ENCODE measurements around the gene PCDHA10. TPM values are rescaled to one million over a fixed set of nuclear protein-coding genes. Genes with fewer than 3 reads are reported as not detected.
"Not testable (repeated sequence)": the region's sequence is repeated elsewhere in the genome, so short reads cannot be mapped to it uniquely, and the experiment has no call there.

PCDHA10 gene
- total RNA-seq, 1 donor from 2014 or later: not detected

DNA sequence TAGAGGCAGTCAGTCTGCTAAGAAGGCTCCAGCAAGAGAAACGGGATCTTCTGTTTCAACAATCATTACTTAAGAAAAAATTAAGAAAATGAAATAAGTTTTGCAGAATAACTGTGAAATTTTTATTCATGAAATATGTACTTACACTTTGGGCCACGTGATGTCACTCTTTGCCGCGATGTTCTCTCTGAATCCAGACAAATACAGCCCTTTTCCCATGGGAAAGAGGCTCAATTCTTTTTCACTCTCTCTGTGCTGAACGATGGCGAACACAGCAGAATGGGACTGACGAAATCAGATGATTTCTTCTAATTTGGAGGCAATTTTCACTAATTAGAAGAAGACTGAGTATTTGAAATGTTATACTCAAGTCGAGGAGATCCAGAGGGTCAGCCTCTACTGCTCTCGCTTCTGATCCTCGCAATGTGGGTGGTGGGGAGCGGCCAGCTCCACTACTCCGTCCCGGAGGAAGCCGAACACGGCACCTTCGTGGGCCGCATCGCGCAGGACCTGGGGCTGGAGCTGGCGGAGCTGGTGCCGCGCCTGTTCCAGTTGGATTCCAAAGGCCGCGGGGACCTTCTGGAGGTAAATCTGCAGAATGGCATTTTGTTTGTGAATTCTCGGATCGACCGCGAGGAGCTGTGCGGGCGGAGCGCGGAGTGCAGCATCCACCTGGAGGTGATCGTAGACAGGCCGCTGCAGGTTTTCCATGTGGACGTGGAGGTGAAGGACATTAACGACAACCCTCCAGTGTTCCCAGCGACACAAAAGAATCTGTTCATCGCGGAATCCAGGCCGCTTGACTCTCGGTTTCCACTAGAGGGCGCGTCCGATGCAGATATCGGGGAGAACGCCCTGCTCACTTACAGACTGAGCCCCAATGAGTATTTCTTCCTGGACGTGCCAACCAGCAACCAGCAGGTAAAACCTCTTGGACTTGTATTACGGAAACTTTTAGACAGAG is 7.3 kb upstream of the PCDHA10 start, which contains the start of gene PCDHA9:
TSS of gene PCDHA9 (plus strand) at position 244 of the 964 bp plus-strand sequence. CDS start at position 358, 114 bp downstream.
- ATAC-seq (ENCODE audit: low read depth); H3K27me3 Mint-ChIP-seq; H3K4me3 Mint-ChIP-seq; CTCF ChIA-PET; POLR2A ChIA-PET; H3K4me1 Mint-ChIP-seq; H3K9me3 Mint-ChIP-seq; intact Hi-C loops (cut with micrococcal nuclease); H3K27ac Mint-ChIP-seq; H3K36me3 Mint-ChIP-seq (ENCODE audit: low read depth); DNase-seq: not testable (repeated sequence)

DNA sequence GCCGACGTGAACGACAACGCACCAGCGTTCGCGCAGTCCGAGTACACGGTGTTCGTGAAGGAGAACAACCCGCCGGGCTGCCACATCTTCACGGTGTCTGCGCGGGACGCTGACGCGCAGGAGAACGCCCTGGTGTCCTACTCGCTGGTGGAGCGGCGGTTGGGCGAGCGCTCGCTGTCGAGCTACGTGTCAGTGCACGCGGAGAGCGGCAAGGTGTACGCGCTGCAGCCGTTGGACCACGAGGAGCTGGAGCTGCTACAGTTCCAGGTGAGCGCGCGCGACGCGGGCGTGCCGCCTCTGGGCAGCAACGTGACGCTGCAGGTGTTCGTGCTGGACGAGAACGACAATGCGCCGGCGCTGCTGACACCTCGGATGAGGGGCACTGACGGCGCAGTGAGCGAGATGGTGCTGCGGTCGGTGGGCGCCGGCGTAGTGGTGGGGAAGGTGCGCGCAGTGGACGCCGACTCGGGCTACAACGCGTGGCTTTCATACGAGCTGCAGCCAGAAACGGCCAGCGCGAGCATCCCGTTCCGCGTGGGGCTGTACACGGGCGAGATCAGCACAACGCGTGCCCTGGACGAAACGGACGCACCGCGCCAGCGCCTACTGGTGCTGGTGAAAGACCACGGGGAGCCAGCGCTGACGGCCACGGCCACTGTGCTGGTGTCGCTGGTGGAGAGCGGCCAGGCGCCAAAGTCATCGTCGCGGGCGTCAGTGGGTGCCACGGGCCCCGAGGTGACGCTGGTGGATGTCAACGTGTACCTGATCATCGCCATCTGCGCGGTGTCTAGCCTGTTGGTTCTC is 5.7 kb upstream of the PCDHA10 start:
- ATAC-seq (ENCODE audit: low read depth); H3K9me3 Mint-ChIP-seq; DNase-seq; intact Hi-C loops (cut with micrococcal nuclease); H3K4me3 Mint-ChIP-seq; POLR2A ChIA-PET; H3K27ac Mint-ChIP-seq; CTCF ChIA-PET; H3K36me3 Mint-ChIP-seq (ENCODE audit: low read depth); H3K27me3 Mint-ChIP-seq; H3K4me1 Mint-ChIP-seq: not testable (repeated sequence)

DNA sequence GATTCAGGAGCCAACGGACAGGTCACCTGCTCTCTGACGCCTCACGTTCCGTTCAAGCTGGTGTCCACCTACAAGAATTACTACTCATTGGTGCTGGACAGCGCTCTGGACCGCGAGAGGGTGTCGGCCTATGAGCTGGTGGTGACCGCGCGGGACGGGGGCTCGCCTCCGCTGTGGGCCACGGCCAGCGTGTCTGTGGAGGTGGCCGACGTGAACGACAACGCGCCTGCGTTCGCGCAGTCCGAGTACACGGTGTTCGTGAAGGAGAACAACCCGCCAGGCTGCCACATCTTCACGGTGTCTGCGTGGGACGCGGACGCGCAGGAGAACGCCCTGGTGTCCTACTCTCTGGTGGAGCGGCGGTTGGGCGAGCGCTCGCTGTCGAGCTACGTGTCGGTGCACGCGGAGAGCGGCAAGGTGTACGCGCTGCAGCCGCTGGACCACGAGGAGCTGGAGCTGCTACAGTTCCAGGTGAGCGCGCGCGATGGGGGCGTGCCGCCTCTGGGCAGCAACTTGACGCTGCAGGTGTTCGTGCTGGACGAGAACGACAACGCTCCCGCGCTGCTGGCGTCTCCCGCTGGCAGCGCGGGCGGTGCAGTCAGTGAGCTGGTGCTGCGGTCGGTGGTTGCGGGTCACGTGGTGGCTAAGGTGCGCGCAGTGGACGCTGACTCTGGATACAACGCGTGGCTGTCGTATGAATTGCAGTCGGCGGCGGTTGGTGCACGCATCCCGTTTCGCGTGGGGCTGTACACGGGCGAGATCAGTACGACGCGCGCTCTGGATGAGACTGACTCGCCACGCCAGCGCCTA is 1.7 kb downstream of the PCDHA10 start:
- H3K9me3 Mint-ChIP-seq: peaks cover 3% of the 10 kb centered on the region
- H3K4me1 Mint-ChIP-seq: no peaks in the 10 kb centered on the region
- no peaks in the 10 kb centered on the region for H3K27me3 Mint-ChIP-seq
- H3K36me3 Mint-ChIP-seq (ENCODE audit: low read depth): no peaks in the 10 kb centered on the region
- intact Hi-C loops (cut with micrococcal nuclease): no loop called here
- CTCF ChIA-PET: no interaction called here
- ATAC-seq (ENCODE audit: low read depth) (no peak), DNase-seq (no peak)
- no peak overlapping the region for H3K4me3 Mint-ChIP-seq
- no peak overlapping the region for H3K27ac Mint-ChIP-seq
- TF ChIP-seq, protein P1, sequence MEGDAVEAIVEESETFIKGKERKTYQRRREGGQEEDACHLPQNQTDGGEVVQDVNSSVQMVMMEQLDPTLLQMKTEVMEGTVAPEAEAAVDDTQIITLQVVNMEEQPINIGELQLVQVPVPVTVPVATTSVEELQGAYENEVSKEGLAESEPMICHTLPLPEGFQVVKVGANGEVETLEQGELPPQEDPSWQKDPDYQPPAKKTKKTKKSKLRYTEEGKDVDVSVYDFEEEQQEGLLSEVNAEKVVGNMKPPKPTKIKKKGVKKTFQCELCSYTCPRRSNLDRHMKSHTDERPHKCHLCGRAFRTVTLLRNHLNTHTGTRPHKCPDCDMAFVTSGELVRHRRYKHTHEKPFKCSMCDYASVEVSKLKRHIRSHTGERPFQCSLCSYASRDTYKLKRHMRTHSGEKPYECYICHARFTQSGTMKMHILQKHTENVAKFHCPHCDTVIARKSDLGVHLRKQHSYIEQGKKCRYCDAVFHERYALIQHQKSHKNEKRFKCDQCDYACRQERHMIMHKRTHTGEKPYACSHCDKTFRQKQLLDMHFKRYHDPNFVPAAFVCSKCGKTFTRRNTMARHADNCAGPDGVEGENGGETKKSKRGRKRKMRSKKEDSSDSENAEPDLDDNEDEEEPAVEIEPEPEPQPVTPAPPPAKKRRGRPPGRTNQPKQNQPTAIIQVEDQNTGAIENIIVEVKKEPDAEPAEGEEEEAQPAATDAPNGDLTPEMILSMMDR (IDR thresholded peaks at IDR 0.05): no peak
- POLR2A ChIA-PET: no interaction called here

DNA sequence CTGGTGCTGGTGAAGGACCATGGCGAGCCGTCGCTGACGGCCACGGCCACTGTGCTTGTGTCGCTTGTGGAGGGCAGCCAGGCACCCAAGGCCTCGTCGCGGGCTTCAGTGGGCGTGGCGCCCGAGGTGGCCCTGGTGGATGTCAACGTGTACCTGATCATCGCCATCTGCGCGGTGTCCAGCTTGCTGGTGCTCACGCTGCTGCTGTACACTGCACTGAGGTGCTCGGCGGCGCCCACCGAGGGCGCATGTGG is 2.2 kb downstream of the PCDHA10 start:
- H3K9me3 Mint-ChIP-seq: peaks cover 3% of the 10 kb centered on the region
- CTCF ChIA-PET: no interaction called here

DNA sequence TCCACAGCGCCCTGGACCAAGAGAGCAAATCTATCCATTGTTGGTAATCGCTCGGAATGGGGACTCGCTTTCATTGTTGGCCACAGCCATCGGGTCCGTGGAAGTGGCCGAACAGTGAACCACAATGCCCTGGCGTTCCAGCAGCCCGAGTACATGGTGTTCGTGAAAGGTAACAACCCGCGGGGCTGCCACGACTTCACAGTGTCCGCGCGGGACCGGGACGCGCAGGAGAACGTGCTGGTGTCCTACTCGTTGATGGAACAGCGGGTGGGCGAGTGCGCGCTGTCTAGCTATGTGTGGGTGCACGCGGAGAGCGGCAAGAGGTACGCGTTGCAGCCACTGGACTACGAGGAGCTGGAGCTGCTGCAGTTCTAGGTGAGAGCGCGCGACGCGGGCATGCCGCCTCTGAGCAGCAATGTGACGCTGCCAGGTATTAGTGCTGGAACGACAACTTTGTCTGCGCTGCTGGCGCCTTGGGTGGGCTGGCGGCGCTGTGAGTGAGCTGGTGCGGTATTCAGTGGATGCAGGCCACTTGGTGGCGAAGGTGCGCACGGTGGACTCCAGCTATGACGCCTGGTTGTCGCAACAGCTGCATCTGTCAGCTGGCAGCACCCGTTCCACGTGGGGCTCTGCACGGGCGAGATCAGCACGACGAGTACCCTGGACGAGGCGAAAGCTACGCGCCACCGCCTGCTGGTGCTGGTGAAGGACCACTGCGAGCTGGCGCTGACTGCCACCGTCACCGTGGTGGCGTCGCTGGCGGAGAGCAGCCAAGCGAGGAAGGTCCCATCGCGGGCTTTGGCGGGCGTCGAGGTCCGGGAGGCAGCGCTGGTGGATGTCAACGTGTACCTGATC is 7.0 kb downstream of the PCDHA10 start:
- ATAC-seq (ENCODE audit: low read depth): no peak

More for the DNA sequence above, 2.2 kb downstream of the PCDHA10 start:
- Mint-ChIP-seq H3K36me3 (ENCODE audit: low read depth) (no peaks in the 10 kb centered on the region), H3K4me3 (no peak overlapping the region), H3K27me3 (no peaks in the 10 kb centered on the region), H3K4me1 (no peaks in the 10 kb centered on the region), H3K27ac (no peak overlapping the region)
- DNase-seq (no peak), ATAC-seq (ENCODE audit: low read depth) (no peak)
- POLR2A ChIA-PET: no interaction called here
- intact Hi-C loops (cut with micrococcal nuclease): no loop called here
- TF ChIP-seq, protein P1 (IDR thresholded peaks at IDR 0.05): no peak

More for the DNA sequence above, 7.0 kb downstream of the PCDHA10 start:
- no peak for DNase-seq
- ChIA-PET POLR2A (no interaction called here), CTCF (no interaction called here)
- no peak overlapping the region for H3K27ac Mint-ChIP-seq
- H3K4me3 Mint-ChIP-seq: no peak overlapping the region
- H3K9me3 Mint-ChIP-seq: no peaks in the 10 kb centered on the region
- no peaks in the 10 kb centered on the region for H3K4me1 Mint-ChIP-seq
- no peaks in the 10 kb centered on the region for H3K36me3 Mint-ChIP-seq (ENCODE audit: low read depth)
- intact Hi-C loops (cut with micrococcal nuclease): loop anchor here (10.0 kb wide), 1 partner anchor 242 kb away; the partner anchor contains the start of gene PCDHB3
- TF ChIP-seq, protein P1 (IDR thresholded peaks at IDR 0.05): no peak
- H3K27me3 Mint-ChIP-seq: peaks cover 5% of the 10 kb centered on the region
